DLD1 (cell line): Measurements from ENCODE around the gene MRFAP1L1.

Experiments used
- in situ Hi-C: cut with HindIII; loops from 2 replicates; pipeline ENCODE4 v1.10.0; 2017; ENCODE audit warnings: low sequenced_read_pairs

MRFAP1L1 gene

DNA sequence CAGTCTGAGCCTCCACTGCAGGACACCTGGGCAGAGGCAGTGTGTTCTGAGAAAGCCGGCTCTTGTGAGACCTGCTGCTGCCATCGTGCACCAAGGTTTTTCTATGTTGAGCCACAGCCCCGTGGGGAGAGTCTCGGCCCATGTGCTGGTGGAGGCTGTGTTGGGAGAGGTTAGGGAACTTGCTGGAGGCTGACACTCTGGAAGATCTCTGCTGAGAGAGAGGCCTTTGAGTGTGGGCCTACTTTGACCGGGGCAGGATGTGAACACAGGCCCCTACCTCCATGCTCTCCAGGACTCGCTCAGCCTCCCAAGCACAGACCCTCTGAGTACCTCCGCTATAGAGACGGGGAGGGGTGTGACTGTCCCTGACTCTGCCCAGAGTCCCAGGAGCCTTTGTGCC is 17.3 kb downstream of the MRFAP1L1 start:
- in situ Hi-C loops: no loop called here

DNA sequence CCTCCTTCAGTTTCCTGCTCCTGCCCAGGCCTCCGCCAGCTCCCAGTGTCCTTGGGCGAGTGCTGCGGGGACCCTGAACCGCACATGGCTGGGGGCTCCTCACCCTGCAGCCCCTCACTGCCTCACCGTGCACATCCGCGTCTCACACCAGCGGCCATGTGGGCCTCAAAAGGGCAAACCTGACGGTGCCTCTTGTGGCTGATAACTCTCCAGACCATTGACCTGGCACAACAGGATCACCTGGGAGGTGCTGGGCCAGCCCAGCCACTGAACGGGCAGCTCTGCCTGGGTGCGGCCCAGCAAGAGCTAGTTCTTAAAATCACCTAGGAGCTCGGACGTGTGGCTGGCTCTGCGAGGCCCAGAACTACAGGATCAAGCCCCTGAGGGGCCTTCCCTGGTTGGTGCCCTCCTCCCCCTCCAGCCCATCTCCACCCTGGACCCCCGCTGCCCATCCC is 20.1 kb downstream of the MRFAP1L1 start:
- in situ Hi-C loops: no loop called here

DNA sequence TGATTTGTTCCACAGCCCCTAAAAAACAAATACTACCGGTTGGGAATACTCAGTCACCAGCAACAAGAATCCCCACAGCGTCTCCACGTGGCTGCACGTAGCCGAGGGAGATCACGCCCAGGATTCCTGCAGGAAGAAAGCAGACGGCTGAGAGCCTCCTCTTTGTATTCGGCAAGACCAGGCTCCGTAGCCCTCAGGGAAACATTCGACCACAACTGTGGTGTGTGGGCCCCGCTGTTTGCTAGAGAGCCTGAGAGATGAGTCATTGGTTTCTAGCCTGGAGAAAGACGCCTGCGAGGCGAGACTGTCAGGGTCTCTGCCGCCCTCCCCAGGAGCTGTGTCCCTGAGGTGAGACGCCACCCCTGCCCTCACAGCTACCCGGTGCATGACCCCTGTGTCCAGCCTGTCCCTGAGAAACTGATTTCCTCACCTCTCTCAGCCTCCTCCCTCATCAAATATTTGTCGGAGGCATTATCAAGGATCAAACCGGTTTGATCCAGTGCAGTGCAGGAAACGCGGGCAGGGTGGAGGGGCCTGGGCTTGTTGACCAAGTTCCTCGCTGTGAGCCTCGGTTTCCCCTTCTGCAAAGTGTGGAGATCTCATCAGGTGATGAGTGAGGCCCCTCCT is 20.7 kb downstream of the MRFAP1L1 start:
- in situ Hi-C loops: no loop called here

DNA sequence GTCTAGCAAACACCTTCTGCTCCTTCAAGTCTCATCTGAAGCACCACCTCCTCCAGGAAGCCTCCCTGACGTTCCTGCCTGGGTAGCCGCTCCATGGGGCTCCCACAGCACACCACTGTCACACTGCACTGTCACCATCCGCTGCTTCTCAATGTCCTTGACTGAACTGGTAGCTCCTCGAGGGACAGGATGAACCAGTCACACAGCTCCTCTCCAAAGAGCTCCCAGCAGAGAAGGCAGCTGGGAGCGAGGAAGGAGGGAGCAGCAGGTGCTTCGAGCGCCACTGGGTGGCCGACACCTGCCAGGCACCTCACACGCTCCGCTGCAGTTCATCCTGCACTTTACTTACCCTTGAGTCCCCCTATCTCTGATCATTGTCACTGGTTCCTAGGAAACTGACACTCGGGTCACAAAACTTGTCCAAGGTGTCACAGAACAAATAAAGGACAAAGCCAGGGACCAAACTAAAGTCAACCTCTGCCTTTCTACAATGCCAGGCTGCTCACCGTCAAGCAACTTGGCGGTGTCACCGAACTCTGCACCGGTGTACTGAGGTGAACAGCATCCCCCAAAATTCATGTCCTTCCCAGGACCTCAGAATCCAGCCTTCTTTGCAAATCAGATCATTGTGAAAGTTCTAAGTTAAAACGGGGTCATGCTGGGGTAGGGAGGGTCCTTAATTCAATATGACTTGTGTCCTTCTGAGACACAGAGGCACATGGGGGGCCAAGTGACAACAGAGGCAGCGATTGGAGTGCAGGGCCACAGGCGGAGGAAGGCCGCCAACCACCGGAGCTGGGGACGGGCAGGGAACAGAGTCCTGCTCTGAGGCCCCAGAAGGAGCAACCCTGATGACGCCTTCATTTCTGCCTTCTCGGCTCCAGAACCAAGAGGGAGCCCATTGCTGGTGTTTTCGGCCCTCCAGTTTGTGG is 21.5 kb downstream of the MRFAP1L1 start:
- in situ Hi-C loops: no loop called here

DNA sequence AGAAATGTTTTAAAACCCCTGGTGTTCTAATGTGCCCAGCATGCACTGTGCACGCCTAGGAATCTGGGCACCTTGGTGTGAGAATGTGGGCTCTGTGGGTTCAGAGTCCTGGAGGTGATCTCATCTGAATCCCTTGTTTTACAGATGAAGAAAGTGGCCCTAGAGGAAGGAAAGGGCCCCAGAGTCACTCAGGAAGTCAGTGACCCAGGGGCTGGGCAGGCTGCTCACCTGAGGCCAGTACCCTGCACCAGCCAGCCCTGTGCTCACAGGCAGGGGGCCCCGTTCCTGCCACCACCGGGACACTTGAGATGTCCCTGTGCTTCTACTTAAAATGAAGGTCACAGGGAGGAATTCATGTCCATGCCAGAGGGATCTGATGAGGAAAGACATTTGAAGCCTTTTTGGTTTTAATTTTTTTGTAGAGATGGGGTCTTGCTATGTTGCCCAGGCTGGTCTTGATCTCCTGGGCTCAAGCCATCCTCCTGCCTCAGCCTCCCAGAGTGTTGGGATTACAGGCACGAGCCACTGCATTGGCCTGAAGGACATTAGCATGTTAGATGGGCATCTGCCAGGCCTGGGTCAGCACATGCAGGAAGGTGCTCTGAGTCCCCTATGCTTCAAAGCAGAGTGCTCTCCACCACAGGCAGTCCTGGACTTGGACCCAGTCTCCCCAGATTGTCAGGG is 23.4 kb downstream of the MRFAP1L1 start:
- in situ Hi-C loops: no loop called here

DNA sequence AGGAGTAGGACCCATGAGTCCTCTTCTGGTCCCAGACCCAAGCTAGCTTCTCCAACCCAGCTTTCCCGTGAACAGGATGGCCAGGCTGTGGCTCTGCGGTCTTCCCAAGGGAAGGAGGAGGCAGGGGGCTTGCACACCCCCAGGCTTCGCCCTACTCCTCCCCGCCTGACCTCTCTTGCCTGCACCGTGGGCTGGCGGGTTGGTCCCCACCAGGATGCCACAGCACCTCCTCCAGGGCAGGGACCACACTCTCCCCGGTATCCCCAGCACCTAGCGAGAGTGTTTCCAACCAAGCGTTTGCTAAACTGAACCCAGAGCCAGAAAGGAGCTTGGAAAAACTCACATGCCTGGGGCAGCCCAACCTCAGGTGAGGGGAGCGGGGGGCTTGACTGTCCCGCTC is 25.0 kb downstream of the MRFAP1L1 start:
- in situ Hi-C loops: no loop called here

DNA sequence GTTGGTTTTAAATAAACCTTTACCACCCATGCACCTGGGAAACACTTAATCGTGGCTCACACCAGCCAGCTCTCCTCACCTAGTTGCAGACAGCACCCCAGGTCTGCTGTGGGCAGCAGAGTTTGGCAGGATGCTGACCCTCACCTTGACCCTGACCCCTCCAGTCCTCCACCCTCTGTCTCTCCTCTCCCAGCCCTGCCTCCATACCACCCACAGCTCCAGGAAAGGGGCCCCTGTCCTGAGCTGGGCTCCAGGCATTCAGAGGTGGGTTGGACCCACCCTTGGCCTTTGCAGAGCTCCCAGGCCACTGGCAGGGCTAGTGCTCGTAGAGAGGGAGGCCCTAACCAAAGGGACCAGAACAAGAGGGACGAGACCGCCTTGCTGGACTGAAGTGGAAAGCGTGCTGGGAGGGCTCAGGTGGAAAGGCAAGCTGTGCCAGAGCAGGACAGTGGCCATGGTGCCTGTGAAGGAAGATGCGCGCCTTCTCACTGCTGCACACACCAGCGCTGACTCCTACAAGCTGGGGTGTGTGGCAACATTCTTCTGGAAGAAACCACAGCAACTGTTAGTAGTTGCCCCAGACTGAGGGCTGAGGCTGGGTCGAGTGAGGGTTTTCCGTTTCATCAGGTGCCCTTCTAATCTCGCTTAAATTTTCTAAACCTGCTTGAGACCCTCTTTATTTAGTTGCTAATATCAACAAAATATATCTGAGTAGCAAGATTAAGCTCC is 26.6 kb downstream of the MRFAP1L1 start:
- in situ Hi-C loops: no loop called here

DNA sequence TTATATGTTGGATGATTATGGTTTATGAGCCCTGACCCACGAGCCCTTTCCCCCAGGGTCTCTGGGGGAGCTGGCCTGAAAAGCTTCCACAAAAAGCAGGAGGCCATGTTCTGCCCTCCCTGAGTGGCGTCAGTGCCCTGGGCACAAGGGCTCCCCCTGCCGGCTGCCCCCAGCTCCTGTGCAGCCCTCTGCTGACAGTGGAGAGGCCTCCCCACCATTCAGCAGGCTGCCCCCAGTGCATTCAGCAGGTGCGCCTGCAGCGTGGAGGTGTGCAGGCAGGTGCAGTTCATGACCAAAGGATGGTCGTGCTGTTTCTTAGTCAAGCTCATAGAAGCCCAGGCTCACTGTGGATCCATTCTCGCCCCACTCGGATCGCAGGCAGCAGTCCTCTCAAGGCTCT is 28.5 kb downstream of the MRFAP1L1 start:
- in situ Hi-C loops: no loop called here

DNA sequence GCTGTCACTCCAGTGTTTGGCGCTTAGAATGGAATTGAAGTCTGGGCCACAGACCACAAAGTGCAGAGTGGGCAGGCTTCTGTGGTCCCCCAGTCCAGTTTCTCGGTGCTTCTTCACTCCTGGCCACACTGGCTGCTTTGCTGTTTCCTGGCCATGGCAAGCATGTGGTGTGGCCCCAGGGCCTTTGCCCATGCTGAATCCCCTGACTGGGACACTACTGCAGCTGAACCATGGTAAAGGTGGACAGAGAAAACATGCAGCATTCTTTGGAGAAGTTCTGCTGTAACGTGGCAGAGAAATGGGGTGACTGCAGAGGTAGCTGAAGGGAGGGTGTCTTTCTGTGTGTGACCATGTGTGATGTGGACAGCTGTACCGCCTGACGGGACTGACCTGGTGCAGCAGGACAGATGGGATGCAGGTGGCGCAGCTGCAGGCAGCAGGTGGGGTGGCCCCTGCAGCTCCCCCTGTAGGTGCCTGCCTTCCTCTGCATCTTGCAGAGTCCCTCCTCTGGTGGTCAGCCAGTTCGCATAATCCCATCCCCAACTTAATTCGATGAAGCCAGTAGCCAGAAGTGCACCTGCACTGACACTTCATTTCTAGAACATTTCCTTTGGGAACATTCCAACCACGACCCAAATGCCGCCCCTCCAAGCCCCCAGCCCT is 29.2 kb downstream of the MRFAP1L1 start:
- in situ Hi-C loops: no loop called here

DNA sequence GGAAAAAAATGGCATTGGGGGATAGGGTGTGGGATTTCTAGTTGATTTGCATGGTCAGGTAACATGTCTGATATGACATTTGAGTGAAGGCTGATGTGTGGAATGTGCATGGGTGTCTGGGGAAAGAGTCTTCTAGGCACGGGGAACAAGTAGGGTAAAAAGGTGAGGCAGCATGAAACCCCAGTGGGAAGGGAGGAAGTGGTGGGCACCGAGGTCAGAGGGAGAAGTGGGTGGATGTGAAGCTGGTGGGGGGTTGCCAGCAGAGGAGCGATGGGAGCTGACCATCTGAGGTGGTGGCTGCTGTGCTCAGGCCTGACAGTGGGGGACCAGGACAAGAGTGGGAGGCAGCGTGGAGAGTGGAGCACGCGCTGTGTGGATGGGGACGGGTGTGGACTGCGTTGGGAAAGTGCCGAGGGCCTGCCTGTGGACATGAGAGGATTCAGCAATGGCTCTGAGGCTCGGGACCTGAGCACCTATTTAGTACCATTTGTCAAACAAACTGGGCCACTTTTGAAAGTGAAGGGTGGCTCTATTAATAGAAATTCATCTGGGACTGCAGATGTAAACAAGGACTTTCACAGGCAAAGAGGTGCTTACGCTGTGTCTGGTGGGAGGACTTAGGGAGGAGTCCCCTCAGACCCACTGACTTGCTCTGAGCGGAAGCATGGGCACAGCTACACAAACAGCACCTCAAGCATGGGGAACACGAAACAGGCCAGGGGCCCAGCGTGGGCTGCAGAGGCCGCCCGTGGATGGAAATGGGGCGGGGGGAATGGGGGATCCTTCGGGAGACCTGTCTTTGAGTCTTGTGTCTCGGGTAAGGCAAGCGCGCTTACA is 32.7 kb downstream of the MRFAP1L1 start:
- in situ Hi-C loops: loop anchor here (10.0 kb wide), 1 partner anchor 88 kb away; no protein-coding TSS in a partner anchor

DNA sequence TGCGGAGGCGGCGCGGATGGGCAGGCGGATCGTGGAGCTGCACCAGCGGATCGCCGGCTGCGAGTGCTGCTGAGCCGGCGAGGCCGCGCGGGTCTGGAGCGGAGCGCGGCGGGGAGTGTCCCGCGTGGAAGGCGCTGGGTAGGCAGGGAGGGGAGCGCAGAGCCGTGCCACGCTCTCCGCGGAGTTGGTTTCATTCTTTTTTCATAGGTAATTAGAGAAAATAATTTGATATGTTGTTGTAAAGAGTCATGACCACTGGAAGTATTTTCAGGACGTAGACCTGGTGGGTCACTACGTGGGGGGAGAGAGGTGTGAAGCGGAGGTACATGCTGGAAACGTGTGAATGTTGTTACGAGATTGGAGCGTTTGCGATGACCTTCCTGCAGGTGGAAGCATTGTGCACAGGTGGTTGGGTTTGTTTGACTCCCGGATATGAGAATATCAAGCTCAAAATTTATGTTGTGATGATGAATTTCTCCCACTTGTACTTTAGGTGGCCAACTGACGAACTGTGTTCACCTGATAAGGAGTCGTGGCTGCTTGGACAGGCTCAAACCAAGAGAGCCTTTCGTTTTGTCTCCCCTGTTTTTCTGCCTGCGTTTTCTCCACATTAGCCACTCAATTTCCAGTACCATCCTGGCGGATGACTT is 35.0 kb downstream of the MRFAP1L1 start:
- in situ Hi-C loops: loop anchor here (10.0 kb wide), 1 partner anchor 90 kb away; no protein-coding TSS in a partner anchor

DNA sequence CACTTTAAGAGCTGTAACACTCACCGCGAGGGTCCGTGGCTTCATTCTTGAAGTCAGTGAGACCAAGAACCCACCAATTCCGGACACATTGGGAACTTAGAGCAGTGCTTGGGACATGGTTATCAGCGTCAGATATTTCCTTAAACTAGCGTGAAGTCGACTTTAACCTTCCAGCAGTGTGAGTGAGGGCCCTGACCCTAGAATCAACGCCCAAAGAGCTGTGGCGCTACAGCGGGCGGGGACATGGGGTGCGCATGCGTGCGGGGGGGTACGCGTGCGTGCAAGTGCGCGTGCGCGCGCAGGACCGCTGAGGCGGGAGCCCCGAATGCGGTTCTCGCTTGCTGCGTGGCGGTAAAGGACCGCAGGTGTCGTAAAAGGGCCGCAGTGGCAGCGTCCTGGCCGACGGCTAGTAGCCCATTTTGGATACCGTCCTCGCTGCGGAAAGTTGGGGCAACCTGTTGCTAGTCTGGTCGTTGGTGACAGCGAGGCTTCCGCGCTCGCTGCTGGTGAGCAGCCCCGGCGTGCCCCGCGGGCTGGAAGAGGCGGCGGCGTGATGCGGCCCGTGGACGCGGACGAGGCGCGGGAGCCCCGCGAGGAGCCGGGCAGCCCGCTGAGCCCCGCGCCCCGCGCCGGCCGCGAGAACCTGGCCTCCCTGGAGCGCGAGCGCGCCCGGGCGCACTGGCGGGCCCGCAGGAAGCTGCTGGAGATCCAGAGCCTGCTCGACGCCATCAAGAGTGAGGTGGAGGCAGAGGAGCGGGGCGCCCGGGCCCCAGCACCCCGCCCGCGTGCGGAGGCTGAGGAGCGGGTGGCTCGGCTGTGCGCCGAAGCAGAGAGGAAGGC is 35.8 kb downstream of the MRFAP1L1 start:
- in situ Hi-C loops: loop anchor here (10.0 kb wide), 1 partner anchor 91 kb away; no protein-coding TSS in a partner anchor

DNA sequence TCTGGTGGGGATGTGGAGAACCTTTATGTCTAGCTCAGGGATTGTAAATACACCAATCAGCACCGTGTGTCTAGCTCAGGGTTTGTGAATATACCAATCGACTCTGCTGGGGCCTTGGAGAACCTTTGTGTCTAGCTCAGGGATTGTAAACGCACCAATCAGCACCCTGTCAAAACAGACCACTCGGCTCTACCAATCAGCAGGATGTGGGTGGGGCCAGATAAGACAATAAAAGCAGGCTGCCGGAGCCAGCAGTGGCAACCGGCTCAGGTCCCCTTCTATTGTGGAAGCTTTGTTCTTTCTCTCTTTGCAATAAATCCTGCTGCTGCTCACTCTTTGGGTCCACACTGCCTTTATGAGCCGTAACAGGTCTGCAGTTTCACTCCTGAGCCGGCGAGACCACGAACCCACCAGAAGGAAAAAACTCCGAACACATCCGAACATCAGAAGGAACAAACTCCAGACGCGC is 36.4 kb downstream of the MRFAP1L1 start:
- in situ Hi-C loops: loop anchor here (10.0 kb wide), 1 partner anchor 92 kb away; no protein-coding TSS in a partner anchor

DNA sequence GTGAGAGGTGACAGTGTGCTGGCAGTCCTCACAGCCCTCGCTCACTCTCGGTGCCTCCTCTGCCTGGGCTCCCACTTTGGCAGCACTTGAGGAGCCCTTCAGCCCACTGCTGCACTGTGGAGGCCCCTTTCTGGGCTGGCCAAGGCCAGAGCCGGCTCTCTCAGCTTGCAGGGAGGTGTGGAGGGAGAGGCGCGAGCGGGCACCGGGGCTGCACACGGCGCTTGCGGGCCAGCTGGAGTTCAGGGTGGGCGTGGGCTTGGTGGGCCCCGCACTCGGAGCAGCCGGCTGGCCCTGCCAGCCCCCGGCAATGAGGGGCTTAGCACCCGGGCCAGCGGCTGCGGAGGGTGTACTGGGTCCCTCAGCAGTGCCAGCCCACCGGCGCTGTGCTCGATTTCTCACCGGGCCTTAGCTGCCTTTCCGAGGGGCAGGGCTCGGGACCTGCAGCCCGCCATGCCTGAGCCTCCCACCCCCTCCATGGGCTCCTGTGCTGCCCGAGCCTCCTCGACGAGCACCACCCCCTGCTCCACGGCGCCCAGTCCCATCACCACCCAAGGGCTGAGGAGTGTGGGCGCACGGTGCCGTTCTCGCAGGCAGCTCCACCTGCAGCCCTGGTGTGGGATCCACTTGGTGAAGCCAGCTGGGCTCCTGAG is 37.0 kb downstream of the MRFAP1L1 start:
- in situ Hi-C loops: loop anchor here (10.0 kb wide), 1 partner anchor 92 kb away; no protein-coding TSS in a partner anchor

DNA sequence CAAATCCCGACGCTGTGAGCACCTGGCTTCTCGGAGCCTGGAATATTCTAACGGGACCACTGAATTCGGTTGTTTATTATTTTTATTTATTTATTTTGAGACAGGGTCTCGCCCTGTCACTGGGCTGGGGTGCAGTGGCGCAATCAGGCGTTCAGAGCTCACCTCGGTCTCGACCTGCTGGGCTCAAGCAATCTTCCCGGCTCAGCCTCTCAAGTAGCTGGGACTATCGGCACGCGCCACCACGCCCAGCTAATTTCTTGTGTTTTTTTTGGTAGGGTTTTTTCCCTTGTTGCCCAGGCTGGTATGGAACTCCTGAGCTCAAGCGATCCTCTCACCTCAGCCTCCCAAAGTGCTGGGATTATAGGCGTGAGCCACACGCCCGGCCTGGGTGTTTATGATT is 37.5 kb downstream of the MRFAP1L1 start:
- in situ Hi-C loops: loop anchor here (10.0 kb wide), 1 partner anchor 93 kb away; no protein-coding TSS in a partner anchor

DNA sequence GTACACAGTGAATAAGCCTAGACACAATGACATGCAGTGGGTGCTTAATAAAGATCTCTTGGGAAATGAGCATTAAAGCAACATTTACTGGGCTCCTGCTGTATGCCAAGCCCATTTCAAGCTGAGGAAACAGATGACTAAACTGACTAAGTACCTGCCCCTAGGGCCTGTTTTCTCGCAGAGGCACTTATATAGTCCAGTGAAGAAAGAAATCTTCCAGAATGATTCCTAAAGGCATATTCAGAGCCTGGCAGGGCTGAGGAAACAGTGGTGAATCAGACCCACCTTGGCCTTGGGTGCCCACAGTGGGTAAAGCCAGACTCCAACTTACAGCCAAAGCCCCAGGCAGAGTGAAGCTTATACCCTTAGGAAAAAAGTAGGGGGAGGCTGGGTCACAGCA is 38.0 kb downstream of the MRFAP1L1 start:
- in situ Hi-C loops: loop anchor here (10.0 kb wide), 1 partner anchor 93 kb away; no protein-coding TSS in a partner anchor

DNA sequence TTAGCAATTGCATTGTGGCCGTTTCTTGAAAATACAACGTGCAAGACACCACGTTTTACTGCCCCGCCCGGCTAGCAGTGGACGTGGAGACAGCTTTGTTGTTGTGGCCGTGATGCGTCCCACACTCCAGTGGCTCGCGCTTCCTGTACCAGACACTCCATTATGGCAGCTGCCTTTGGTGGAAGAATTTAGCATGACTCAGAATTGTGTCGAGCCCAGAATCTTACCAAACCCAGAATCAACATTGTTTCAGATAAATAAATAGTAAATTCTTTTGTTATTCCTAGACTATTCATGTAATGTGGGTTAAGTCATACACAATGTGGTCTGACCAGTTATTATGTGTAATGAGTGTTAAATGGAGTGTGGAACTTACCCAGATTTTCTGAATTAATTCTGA is 41.3 kb downstream of the MRFAP1L1 start:
- in situ Hi-C loops: loop anchor here (10.0 kb wide), 1 partner anchor 64 kb away; no protein-coding TSS in a partner anchor
